ENCODE results near the gene SPSB2.

DNA sequence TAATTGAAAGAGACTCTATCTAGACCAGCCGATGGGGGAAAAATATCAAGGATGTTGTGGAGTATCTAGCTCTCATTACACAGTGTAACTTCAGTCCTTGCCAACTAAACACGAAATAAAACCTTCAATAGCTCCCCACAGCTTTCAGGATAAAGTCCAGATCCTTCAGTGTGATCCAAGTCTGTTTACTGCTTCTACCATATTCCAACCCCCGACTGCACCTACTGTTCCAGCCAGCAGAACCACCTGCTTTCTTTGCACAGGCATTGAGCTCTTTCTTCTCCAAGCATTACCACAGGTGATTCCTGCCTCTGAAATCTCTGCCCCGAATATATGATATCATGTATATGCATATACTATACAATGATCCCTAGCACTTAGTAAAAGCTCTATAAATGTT lies 29.3 kb upstream of the SPSB2 start:
- TF ChIP-seq, protein P1, sequence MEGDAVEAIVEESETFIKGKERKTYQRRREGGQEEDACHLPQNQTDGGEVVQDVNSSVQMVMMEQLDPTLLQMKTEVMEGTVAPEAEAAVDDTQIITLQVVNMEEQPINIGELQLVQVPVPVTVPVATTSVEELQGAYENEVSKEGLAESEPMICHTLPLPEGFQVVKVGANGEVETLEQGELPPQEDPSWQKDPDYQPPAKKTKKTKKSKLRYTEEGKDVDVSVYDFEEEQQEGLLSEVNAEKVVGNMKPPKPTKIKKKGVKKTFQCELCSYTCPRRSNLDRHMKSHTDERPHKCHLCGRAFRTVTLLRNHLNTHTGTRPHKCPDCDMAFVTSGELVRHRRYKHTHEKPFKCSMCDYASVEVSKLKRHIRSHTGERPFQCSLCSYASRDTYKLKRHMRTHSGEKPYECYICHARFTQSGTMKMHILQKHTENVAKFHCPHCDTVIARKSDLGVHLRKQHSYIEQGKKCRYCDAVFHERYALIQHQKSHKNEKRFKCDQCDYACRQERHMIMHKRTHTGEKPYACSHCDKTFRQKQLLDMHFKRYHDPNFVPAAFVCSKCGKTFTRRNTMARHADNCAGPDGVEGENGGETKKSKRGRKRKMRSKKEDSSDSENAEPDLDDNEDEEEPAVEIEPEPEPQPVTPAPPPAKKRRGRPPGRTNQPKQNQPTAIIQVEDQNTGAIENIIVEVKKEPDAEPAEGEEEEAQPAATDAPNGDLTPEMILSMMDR (IDR thresholded peaks at IDR 0.05): no peak
- no peak for TF ChIP-seq POLR2A (IDR thresholded peaks at IDR 0.05)
